Smooth muscle cell (in vitro differentiated cells): ENCODE results near the gene NHS. TPM values are rescaled to one million over a fixed set of nuclear protein-coding genes. Genes with fewer than 3 reads are reported as not detected.

Experiments
- DNase-seq: peaks from one replicate; lab custom pipeline; 2025; ENCODE audit not compliant: unreplicated experiment; lab: John Stamatoyannopoulos, UW
- H2AFZ ChIP-seq: fragments of 200-600 bp; sonication (generic); 2 replicates; pipeline ENCODE4 v1.6.0; 2016; ENCODE audit warnings: antibody characterized with exemption, low read depth, mild to moderate bottlenecking
- H3F3A ChIP-seq: fragments of 200-600 bp; sonication (generic); 2 replicates; pipeline ENCODE4 v1.6.0; 2017; ENCODE audit warnings: antibody characterized with exemption, low read depth
- H3K27ac ChIP-seq: fragments of 200-600 bp; sonication (generic); 2 replicates; pipeline ENCODE4 v1.5.1; 2016; ENCODE audit warnings: low read depth, mild to moderate bottlenecking
- H3K27me3 ChIP-seq: fragments of 200-600 bp; sonication (generic); 2 replicates; pipeline ENCODE4 v1.6.1; 2016; ENCODE audit warnings: low read depth, mild to moderate bottlenecking
- H3K36me3 ChIP-seq: fragments of 200-600 bp; sonication (generic); 2 replicates; pipeline ENCODE4 v1.5.1; 2016; ENCODE audit warnings: low read depth
- H3K4me1 ChIP-seq: fragments of 200-600 bp; sonication (generic); 2 replicates; pipeline ENCODE4 v1.5.1; 2016; ENCODE audit warnings: low read depth
- H3K4me2 ChIP-seq: fragments of 200-600 bp; sonication (generic); 2 replicates; pipeline ENCODE4 v1.6.0; 2016; ENCODE audit warnings: mild to moderate bottlenecking
- H3K4me3 ChIP-seq: fragments of 200-600 bp; sonication (generic); 2 replicates; pipeline ENCODE4 v1.5.1; 2016; ENCODE audit warnings: mild to moderate bottlenecking
- H3K79me2 ChIP-seq: fragments of 200-600 bp; sonication (generic); 2 replicates; pipeline ENCODE4 v1.6.0; 2016; ENCODE audit warnings: low read depth, mild to moderate bottlenecking
- H3K9ac ChIP-seq: fragments of 200-600 bp; sonication (generic); 2 replicates; pipeline ENCODE4 v1.6.0; 2016; ENCODE audit warnings: low read depth
- H3K9me3 ChIP-seq: fragments of 200-600 bp; sonication (generic); replicated peaks from 2 replicates; pipeline ENCODE4 v1.5.1; 2016; ENCODE audit warnings: low read depth
- H4K20me1 ChIP-seq: fragments of 200-600 bp; sonication (generic); 2 replicates; pipeline ENCODE4 v1.6.0; 2016; ENCODE audit warnings: low read depth
- CTCF ChIP-seq: fragments of 200-600 bp; sonication (generic); IDR thresholded peaks from 2 replicates; pipeline ENCODE4 v1.5.1; 2017; ENCODE audit warnings: borderline replicate concordance, mild to moderate bottlenecking, antibody characterized with exemption; ENCODE audit not compliant: insufficient read depth, poor library complexity, severe bottlenecking
- WGBS: methylation state at CpG from one replicate; pipeline ENCODE4 v1.1.7; 2016; ENCODE audit warnings: low lambda C conversion rate; 5-methylcytosine and 5-hydroxymethylcytosine counted together
- polyA plus RNA-seq: library from polyadenylated mRNA; unstranded; fragments of >200 nt; fragmentation: Nextera tagmentation; extraction: Ambion mirVana; gene quantifications from 2 replicates; pipeline ENCODE4 v1.2.1, GENCODE V29; 2016
- total RNA-seq: library from RNA; depleted of rRNA; stranded (reverse); fragments of >200 nt; gene quantifications from 2 replicates; pipeline ENCODE4 v1.2.3, GENCODE V29; 2014

NHS gene
- total and polyA plus RNA-seq, 2 experiments from 2014 or later, result 2.6 to 9.6 TPM

DNA sequence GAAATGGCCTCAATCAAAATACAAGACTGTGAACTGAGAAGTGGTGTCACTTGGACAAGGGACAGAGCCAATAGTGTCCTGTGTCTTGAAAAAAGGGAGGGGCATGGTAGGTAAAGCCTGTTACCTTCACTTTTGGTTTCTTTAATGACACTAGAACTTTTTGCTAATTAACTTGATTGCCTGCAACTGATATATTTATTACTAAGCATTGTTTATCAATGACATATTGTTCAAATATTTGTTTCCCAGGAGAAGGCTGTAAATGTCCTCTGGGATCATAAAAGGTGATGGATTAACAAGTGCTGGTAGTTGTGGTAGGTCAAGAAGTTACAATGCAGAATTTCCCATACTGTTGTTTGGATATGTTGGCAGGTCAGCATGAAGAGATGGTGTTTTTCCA is 268.5 kb downstream of the NHS start:
- Histone ChIP-seq H3K27ac (no peak overlapping the region), H3F3A (no peaks in the 10 kb centered on the region), H2AFZ (no peak overlapping the region), H3K4me1 (no peaks in the 10 kb centered on the region), H3K27me3 (no peaks in the 10 kb centered on the region), H3K9ac (no peak overlapping the region), H4K20me1 (peaks cover 42% of the 10 kb centered on the region), H3K4me2 (no peak overlapping the region), H3K9me3 (no peaks in the 10 kb centered on the region), H3K4me3 (no peak overlapping the region), H3K36me3 (no peaks in the 10 kb centered on the region), H3K79me2 (no peaks in the 10 kb centered on the region)
- no peak for DNase-seq
- TF ChIP-seq CTCF, result no peak

- Histone ChIP-seq H3K9me3 (no peaks in the 10 kb centered on the region), H3K9ac (no peak overlapping the region), H3K4me3 (no peak overlapping the region), H4K20me1 (peaks cover 47% of the 10 kb centered on the region), H3K36me3 (no peaks in the 10 kb centered on the region), H3F3A (no peaks in the 10 kb centered on the region), H3K79me2 (no peaks in the 10 kb centered on the region), H2AFZ (no peak overlapping the region), H3K27me3 (no peaks in the 10 kb centered on the region), H3K4me2 (no peak overlapping the region), H3K27ac (no peak overlapping the region), H3K4me1 (no peaks in the 10 kb centered on the region)
- 88% methylated on average over 1 of the region's 1 CpG for whole genome bisulfite sequencing
- DNase-seq, result no peak
- no peak for TF ChIP-seq CTCF
These were observed 269.0 kb downstream of the NHS start for GRCh38 chrX:17644001-17644400.

GRCh38 chrX:17654116-17654515 is 279.1 kb downstream of the NHS start:
- Histone ChIP-seq H3K79me2 (no peaks in the 10 kb centered on the region), H3K27ac (no peak overlapping the region), H4K20me1 (peaks cover 61% of the 10 kb centered on the region), H2AFZ (no peak overlapping the region), H3F3A (no peaks in the 10 kb centered on the region), H3K4me2 (no peak overlapping the region), H3K27me3 (peaks cover 22% of the 10 kb centered on the region), H3K4me3 (no peak overlapping the region), H3K9me3 (no peaks in the 10 kb centered on the region), H3K4me1 (no peaks in the 10 kb centered on the region), H3K36me3 (no peaks in the 10 kb centered on the region), H3K9ac (no peak overlapping the region)
- DNase-seq, result no peak
- WGBS, result 67% methylated on average over 3 of the region's 3 CpGs
- TF ChIP-seq CTCF, result no peak

- no peak for TF ChIP-seq CTCF
- peaks cover 55% of the 10 kb centered on the region for H4K20me1 ChIP-seq
- no peaks in the 10 kb centered on the region for H3F3A ChIP-seq
- peak overlapping the region; percentile 80 for H3K4me2 ChIP-seq
- H2AFZ ChIP-seq, result no peak overlapping the region
- 41% methylated on average over 48 of the region's 48 CpGs for WGBS
- H3K9me3 ChIP-seq, result no peaks in the 10 kb centered on the region
- H3K36me3 ChIP-seq, result no peaks in the 10 kb centered on the region
- H3K4me1 ChIP-seq, result no peaks in the 10 kb centered on the region
- H3K27me3 ChIP-seq, result peaks cover 22% of the 10 kb centered on the region
- H3K4me3 ChIP-seq, result peak overlapping the region; percentile 30
- no peak overlapping the region for H3K9ac ChIP-seq
- no peaks in the 10 kb centered on the region for H3K79me2 ChIP-seq
- no peak for DNase-seq
- H3K27ac ChIP-seq, result no peak overlapping the region
These were observed 280.4 kb downstream of the NHS start for GRCh38 chrX:17655211-17656034.
